Caki2 (cell line): ENCODE results near the gene FHOD1. TPM values are rescaled to one million over a fixed set of nuclear protein-coding genes. Genes with fewer than 3 reads are reported as not detected.

Source experiments
- DNase-seq: peaks from one replicate; pipeline ENCODE4 v3.0.0-alpha.2; 2015; ENCODE audit warnings: low read depth
- in situ Hi-C: cut with HindIII; loops from 2 replicates; pipeline ENCODE4 v1.10.0; 2016; ENCODE audit warnings: low sequenced_read_pairs, low pct_unique_long_range_greater_than_20kb, mixed read lengths
- total RNA-seq: library from RNA; depleted of rRNA; stranded (reverse); fragments of >200 nt; shearing (Covaris generic); gene quantifications from 2 replicates; pipeline ENCODE4 v1.2.3, GENCODE V29; 2014; ENCODE audit warnings: low replicate concordance

The FHOD1 gene
- total RNA-seq, 1 experiment from 2014 or later, result 6.2 TPM

- in situ Hi-C loops, result no loop called here
- DNase-seq, result no peak
Measured at GRCh38 chr16:67255553-67256221, 8.4 kb upstream of the FHOD1 start.

DNA sequence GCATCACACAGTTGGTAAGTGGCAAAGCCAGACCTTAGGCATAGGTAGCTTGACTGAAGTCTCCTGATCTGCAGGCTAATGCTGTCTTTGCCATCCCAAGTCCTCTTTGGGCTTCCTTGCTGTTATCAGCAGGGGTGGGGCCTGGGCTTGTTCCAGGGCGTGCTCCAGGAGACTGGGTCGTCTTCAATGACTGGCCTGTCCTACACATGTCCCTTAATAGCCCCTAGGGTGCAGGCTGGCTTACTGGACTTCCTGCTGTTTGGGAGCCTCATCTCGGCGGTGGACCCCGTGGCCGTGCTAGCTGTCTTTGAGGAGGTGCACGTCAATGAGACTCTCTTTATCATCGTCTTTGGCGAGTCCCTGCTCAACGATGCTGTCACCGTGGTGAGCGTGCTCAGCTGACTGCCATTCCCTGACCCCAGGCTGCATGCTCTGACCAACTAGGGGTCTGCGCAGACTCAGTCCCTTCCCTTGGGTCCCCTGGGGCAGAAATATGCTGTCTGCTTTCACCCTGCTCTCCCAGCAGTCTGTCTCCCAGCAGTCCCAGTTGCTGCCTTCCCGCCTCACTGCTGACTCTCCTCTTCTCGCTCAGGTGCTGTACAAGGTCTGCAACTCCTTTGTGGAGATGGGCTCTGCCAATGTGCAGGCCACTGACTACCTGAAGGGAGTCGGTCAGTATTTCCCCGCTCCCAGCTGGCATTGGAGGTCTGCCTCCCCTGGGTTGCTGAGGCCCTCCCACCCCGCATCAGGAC lies 7.7 kb upstream of the FHOD1 start:
- in situ Hi-C loops, result no loop called here
- no peak for DNase-seq

- no peak for DNase-seq
- in situ Hi-C loops, result no loop called here
Measured at GRCh38 chr16:67252609-67253497, 5.6 kb upstream of the FHOD1 start.

DNA sequence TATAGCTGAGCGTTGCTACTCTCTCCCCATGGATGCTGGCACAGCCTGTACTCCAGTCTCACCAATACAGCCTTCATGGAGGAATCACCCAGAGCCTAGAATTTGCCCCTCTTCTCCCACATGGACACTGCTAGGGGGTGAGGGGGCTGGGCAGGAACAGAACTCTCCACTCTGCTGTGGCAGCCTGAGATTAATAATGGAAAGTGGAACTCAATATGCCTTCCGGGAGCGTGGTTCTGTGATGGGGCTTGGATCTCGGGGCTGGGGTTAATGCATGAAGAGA lies 2.7 kb upstream of the FHOD1 start:
- no peak for DNase-seq
- in situ Hi-C loops, result no loop called here

DNA sequence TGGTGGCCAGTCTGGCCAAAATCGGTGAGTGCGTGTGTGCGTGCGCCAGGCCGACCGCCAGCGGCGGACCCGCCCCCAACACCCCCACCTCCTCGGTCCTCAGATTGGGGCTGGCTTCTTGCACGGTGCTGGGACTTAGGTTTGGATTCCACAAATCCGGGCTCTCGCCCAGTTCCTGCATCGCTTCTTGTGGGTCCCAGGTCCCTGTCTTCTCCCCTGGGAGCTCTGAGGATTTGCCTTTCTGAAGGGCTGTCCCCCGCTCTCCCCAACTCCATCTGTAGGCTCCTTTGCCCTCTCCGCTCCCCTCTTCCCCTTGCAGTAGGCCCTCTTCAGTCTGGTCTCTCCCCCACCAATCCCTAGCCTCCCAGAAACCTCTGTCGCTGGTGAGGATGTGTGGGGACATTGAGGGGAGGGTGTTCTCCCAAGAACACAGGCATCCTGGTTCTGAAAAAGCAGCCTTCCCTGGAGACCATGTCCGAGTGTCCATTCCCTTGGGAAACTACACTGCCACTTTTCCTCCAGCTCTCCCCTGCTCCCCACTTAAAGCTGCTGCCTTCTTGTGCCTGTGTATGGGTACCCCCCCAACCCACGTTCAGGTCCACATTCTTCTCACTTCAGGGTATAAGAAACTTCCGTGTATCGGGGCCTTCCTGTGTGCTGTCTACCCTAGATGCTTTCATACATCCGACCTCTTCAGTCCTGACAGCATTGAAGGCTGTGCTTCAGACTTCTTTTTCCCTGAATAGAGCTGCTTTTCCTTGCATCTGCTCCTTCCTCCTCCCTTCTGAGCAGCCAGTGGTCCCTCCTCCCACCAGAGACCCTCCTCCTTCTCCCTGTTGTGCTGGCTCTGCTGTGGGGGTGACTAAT lies 2.1 kb upstream of the FHOD1 start:
- in situ Hi-C loops, result no loop called here
- no peak for DNase-seq

DNA sequence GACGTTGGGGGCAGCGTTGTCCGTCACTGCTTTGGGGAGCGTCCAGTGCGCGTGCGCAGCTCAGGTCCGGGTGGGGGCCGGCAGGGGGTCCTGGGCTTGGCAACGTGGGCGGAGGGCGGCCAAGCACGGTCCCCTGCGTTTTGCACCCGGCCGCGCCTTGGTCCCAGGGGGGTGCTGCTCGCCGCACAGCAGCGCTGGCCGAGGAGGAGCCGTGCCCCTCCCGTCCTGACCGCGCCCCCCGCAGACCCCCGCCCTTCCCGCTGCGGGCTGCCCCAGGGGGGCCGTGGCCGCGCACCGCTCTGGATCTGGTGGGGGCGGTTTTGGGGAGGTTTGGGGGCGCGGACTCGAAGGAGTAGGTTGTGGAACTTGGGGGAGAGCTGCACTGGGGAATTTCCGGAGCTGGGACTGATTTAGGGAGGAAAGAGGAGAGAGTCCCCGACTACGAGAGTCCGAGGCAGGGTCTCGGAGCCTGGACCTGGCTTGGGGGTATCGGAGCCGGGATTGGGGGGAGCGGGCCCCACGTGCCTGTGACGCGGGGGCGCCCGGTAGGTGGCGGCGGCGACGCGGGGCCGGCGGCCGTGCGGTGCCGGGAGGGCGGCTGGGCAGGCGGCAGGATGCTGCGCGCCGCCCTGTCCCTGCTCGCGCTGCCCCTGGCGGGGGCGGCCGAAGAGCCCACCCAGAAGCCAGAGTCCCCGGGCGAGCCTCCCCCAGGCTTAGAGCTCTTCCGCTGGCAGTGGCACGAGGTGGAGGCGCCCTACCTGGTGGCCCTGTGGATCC lies 1.3 kb upstream of the FHOD1 start, which contains the start of gene SLC9A5:
Gene SLC9A5 (plus strand): TSS at position 579 of the 777 bp plus-strand sequence. CDS start 36 bp downstream, at position 615.
- in situ Hi-C loops, result no loop called here

DNA sequence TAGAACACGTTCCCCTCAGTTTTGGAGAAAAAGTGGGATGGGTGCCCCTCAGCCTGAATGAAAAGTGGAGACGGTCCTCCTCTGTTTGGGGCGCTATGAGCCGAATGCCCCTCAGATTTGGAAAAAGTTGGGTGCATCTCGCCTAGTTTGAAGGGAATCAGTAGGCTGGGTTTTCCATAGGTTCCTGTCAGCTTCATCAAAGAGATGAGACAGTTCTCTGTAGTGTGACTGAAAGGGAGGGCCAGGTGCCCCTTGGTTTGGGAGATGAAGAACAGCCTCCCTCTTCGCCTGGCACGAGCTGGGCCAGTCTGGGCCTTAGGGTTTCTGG lies 756 bp upstream of the FHOD1 start:
- no peak for DNase-seq
- in situ Hi-C loops, result no loop called here

More for the DNA sequence above, 1.3 kb upstream of the FHOD1 start, which contains the start of gene SLC9A5:
- no peak for DNase-seq

- DNase-seq, result no peak
- in situ Hi-C loops, result no loop called here
Measured at GRCh38 chr16:67246756-67247191, 507 bp downstream of the FHOD1 start.

DNA sequence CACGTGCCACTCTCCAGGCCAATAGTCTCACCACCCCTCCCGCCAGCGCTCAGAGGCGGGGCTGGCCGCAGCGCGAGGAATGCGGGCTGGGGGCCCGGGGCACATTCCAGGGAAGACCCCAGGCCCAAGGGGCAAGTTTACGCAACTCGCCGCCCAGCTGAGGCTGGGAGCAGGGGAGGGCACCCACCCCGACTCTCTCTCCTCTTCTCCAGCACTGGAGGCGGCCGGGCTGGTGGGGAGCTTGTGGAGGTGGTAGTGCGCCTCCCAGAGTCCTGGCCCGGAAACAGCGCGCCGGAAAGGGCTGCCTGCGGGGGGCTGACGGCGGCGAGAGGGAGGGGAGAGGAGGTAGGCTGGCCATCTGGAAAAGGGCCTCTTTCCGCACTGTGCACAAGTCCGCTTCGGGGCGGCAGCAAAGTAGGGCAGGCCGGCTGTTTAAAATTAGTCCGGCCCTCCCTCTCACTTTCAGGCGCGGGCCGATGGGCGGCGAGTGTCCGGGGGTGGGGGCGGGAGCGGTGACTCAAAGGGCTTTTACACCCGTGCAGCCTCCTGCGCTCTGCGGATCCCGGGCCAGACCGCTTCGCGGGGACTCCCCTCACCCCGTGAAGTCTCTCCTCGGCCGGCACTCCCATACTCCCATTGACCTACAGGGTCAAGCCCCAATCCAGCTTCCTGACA lies 1.1 kb downstream of the FHOD1 start:
- in situ Hi-C loops, result no loop called here

GRCh38 chr16:67245674-67246080 lies 1.6 kb downstream of the FHOD1 start:
- no peak for DNase-seq
- in situ Hi-C loops, result no loop called here

More for the DNA sequence above, 1.1 kb downstream of the FHOD1 start:
- peak; percentile 71 for DNase-seq

DNA sequence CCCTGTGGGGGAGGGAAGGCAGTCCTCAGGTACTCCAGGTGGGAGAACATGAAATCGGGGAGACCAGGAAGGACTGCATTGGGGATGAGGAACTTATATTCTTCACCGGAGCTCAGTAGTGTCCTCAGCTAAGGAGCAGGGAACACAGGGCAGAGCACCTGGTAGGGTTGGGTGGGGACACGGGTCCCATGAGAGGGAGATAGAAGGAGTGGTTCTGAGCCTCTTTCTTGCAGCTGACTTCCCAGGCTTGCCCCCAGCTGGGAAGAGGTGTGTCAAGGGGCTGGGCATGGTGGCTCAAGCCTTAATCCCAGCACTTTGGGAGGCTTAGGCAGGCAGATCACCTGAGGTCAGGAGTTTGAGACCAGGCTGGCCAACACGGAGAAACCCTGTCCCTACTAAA lies 2.1 kb downstream of the FHOD1 start:
- in situ Hi-C loops, result no loop called here
- no peak for DNase-seq

- in situ Hi-C loops, result no loop called here
- DNase-seq, result peak; percentile 70
Measured at GRCh38 chr16:67244387-67245185, 2.7 kb downstream of the FHOD1 start.

DNA sequence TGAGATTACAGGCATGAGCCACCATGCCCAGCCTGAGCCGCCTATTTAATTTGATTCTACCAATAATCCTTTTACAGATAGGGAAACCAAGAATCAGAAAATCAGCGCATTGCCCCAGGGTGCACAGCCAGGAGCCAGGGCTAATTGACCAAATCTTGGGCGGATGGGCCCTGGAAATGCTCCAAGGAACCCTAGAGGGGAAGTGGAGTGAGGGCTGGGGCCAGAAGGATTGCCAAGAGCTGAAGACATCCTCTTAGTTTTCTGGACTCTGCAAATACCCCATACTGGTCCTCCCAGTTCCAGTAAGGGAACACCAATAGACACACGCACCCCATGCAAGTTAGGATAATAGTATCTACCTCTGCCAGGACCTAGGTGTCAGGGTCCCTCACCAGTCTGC lies 3.8 kb downstream of the FHOD1 start:
- no peak for DNase-seq
- in situ Hi-C loops, result no loop called here

DNA sequence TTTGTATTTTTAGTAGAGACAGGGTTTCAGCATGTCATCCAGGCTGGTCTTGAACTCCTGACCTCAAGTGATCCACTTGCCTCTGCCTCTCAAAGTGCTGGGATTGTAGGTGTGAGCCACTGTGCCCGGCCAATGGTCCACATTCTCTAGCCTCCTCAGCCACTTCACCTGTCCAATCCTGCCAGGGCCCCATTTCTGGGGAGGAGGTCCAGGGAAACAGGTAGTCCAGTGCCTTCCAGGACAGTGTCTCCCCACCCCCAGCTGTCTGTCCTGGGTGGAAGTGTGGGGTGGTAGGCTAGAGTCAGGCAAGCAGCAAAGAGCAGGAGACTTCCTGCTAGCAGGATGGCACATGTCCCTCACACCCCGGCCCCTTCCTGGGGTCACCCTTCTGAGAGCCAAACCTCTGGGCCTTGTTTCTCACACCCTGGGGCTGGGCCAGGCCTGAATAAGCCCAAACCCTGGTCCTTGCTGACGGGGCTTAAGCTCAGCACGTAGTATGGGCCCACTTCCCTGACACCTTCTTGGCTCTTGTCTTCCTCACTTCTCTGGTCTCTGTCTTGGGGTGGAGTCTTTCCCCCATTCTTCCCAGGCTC lies 5.0 kb downstream of the FHOD1 start:
- in situ Hi-C loops, result no loop called here
- no peak for DNase-seq

- peak; percentile 52 for DNase-seq
- in situ Hi-C loops, result no loop called here
Measured at GRCh38 chr16:67241008-67241900, 6.0 kb downstream of the FHOD1 start.
